ENCODE data around the gene NAP1L3.

Gene NAP1L3

DNA sequence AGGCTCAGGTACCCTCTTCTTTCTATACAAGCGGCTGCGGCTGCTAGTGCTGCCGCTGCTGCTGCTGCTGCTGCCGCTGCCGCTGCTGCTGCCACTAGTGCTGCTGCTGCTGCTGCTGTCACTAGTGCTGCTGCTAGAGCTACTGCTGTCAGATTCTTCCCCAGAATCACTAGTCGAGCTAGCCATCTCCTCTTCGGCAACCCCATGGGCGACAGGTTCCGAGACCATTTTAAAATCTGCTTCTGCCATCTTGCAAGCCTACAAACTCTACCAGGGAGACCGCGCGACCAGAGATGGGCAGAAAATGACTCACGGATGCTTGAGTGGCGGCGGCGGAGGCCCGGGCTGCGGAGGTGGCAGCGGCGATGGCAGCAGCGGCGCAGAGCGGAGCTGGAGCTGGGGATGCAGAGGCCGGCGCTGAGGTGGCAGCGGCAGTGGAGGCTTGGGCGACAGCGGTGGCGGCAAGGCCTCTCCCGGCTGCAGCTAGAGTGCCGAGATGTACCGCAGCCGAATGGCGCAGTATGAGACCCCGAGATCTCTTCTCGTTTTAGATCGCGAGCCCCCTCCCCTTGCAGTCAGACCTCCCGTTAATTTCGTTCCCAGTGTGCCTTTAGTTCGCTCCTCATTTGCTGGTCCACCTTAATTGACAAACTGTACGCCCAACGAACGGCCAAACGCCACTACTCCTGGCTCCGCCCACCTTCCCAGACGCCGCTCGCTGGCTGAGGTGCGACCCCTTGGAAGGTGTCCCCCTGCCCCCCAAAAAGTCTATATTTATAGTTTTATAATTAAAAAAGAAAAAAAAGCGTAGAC is at the start of gene NAP1L3:
Gene NAP1L3, minus strand, starts transcription at position 523 of the 813 bp plus-strand sequence. Its CDS starts 274 bp downstream, at position 249.
- no peaks in the 10 kb centered on the region for H3K36me3 ChIP-seq
- H3K9me3 ChIP-seq, result no peaks in the 10 kb centered on the region
- H3K27ac ChIP-seq, result no peak within 1 kb of the TSS
- H3K4me3 ChIP-seq (ENCODE audit: low read depth in 1 of 2, low read length in 1 of 2), result no peak within 1 kb of the TSS
- H3K4me1 ChIP-seq (ENCODE audit: control insufficient read depth in 1 of 2, insufficient read depth in 1 of 2, low read depth in 1 of 2, low read length in 1 of 2), result no peaks in the 10 kb centered on the region
- TF ChIP-seq CTCF (IDR thresholded peaks at IDR 0.05), result no peak
- peaks cover 37% of the 10 kb centered on the region for H3K27me3 ChIP-seq

DNA sequence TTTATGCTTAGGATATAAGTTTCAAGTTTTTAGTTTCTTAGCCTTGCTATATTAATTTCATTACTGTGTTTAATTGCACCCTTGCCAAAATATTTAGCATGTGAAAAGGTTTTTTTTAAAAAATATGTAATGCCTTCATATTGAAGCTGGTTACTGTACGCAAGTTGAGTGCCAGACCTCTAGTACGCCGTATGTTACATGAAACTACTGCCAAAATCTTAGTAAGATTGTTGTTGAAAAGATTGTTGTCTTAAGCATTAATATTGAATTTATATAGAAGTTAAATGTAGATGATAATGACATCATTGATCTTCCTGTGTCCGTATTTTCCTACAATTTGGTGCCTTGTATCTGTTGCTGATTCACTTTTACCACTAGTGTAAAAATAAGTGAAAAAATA is 37.7 kb upstream of the NAP1L3 start:
- Histone ChIP-seq H3K27me3 (no peaks in the 10 kb centered on the region), H3K36me3 (no peaks in the 10 kb centered on the region), H3K27ac (no peak overlapping the region), H3K4me3 (ENCODE audit: low read depth in 1 of 2, low read length in 1 of 2) (no peak overlapping the region), H3K4me1 (ENCODE audit: control insufficient read depth in 1 of 2, insufficient read depth in 1 of 2, low read depth in 1 of 2, low read length in 1 of 2) (no peaks in the 10 kb centered on the region), H3K9me3 (no peaks in the 10 kb centered on the region)
- no peak for TF ChIP-seq CTCF (IDR thresholded peaks at IDR 0.05)

DNA sequence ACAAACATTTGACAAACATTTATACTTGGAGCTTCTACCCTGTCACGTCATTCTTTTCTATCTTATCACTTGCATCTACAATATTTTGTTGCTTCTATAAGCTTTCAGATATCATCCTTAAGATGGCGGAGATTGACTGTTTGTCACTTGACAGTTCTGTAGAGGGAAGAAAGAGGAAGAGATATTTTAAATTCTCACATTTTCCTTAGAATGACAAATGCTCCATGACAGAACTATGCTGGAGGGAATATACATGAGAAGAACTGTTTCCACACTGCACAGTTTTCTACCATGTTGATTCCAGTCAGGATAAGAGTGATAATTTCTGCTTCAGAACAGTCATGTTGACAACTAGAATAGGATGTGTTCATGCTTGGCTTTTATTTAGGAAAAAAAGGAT is 30.3 kb upstream of the NAP1L3 start:
- no peaks in the 10 kb centered on the region for H3K4me1 ChIP-seq (ENCODE audit: control insufficient read depth in 1 of 2, insufficient read depth in 1 of 2, low read depth in 1 of 2, low read length in 1 of 2)
- TF ChIP-seq CTCF (IDR thresholded peaks at IDR 0.05), result no peak
- H3K27ac ChIP-seq, result no peak overlapping the region
- no peak overlapping the region for H3K4me3 ChIP-seq (ENCODE audit: low read depth in 1 of 2, low read length in 1 of 2)
- no peaks in the 10 kb centered on the region for H3K27me3 ChIP-seq
- no peaks in the 10 kb centered on the region for H3K36me3 ChIP-seq
- H3K9me3 ChIP-seq, result no peaks in the 10 kb centered on the region

GRCh38 chrX:93695981-93696380 is 22.6 kb upstream of the NAP1L3 start:
- no peaks in the 10 kb centered on the region for H3K36me3 ChIP-seq
- TF ChIP-seq CTCF (IDR thresholded peaks at IDR 0.05), result no peak
- H3K4me1 ChIP-seq (ENCODE audit: control insufficient read depth in 1 of 2, insufficient read depth in 1 of 2, low read depth in 1 of 2, low read length in 1 of 2), result no peaks in the 10 kb centered on the region
- H3K27ac ChIP-seq, result no peak overlapping the region
- no peaks in the 10 kb centered on the region for H3K9me3 ChIP-seq
- H3K4me3 ChIP-seq (ENCODE audit: low read depth in 1 of 2, low read length in 1 of 2), result no peak overlapping the region
- no peaks in the 10 kb centered on the region for H3K27me3 ChIP-seq

DNA sequence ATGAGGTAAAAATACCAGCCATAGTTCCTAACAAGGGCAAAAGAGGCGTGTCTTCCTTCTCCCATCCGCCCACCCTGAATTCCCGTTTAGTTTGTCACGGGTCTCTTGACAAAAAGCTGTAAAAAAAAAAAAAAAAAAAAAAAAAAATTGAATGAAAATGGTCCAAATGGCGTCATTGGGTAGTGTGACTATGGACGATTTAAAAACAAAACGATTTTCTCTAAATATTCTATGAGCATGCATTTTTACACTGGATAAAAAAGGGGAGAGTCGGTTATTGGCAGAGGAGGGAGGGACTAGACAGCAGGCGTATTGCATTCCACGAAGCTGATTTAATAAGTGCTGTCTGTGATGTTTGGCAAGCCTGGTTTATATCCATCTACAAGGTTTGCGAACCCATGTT is 492 bp upstream of the NAP1L3 start, which contains the start of gene FAM133A:
Gene FAM133A, plus strand, starts transcription at position 338 of the 403 bp plus-strand sequence. CDS start 35,214 bp downstream, outside the sequence.
- TF ChIP-seq CTCF (IDR thresholded peaks at IDR 0.05), result no peak
- Histone ChIP-seq H3K9me3 (no peaks in the 10 kb centered on the region), H3K36me3 (no peaks in the 10 kb centered on the region), H3K27me3 (peaks cover 37% of the 10 kb centered on the region), H3K4me1 (ENCODE audit: control insufficient read depth in 1 of 2, insufficient read depth in 1 of 2, low read depth in 1 of 2, low read length in 1 of 2) (no peaks in the 10 kb centered on the region), H3K27ac (no peak within 1 kb of the TSS), H3K4me3 (ENCODE audit: low read depth in 1 of 2, low read length in 1 of 2) (no peak within 1 kb of the TSS)
